Prostate gland (tissue), 2 donors: ENCODE measurements around the gene TUBB4A. TPM values are rescaled to one million over a fixed set of nuclear protein-coding genes. Genes with fewer than 3 reads are reported as not detected.
A peak's percentile ranks its signal among the peaks of the same experiment; 100 is the strongest.

Source experiments
- DNase-seq: peaks from one replicate; pipeline ENCODE4 v3.0.0-alpha.2; 2019; ENCODE audit warnings: low spot score
- H3K27ac ChIP-seq, 2 donors: fragments of 200-600 bp; sonication (generic); 2 replicates each; pipeline ENCODE4 v1.5.1; 2017 to 2019
- H3K27me3 ChIP-seq: fragments of 200-600 bp; sonication (generic); replicated peaks from 2 replicates; pipeline ENCODE4 v1.5.1; 2019; ENCODE audit not compliant: insufficient read depth
- H3K36me3 ChIP-seq, 2 donors: fragments of 200-600 bp; sonication (generic); 1 replicate in 1 of 2; 2 replicates in 1 of 2; pipeline versions ENCODE4 v1.5.1 to v1.8.1; 2017 to 2019
- H3K4me1 ChIP-seq: fragments of 200-600 bp; sonication (generic); replicated peaks from 2 replicates; pipeline ENCODE4 v1.5.1; 2019
- H3K4me3 ChIP-seq, 2 donors: fragments of 200-600 bp; sonication (generic); 2 replicates each; pipeline ENCODE4 v1.5.1; 2017 to 2019
- H3K9me3 ChIP-seq: fragments of 200-600 bp; sonication (generic); 2 replicates; pipeline ENCODE4 v1.5.1; 2017
- CTCF ChIP-seq, 4 experiments: fragments of 200-600 bp in 2 of 4; fragments of 450-650 bp in 2 of 4; sonication (generic) in 2 of 4; IDR thresholded peaks; 1 replicate in 3 of 4; 2 replicates in 1 of 4; pipeline ENCODE4 v1.5.1; 2016 to 2019; ENCODE audit warnings: antibody characterized with exemption in 4 of 4, mild to moderate bottlenecking in 2 of 4, moderate library complexity in 2 of 4
- POLR2A ChIP-seq: fragments of 450-650 bp; IDR thresholded peaks from one replicate; pipeline ENCODE4 v1.6.1; 2016; ENCODE audit warnings: antibody characterized with exemption, mild to moderate bottlenecking
- POLR2AphosphoS5 ChIP-seq: sonication (generic); formaldehyde crosslinking; IDR thresholded peaks from one replicate; pipeline ENCODE4 v1.6.1; 2017; ENCODE audit warnings: antibody characterized with exemption
- WGBS: methylation state at CpG from one replicate; pipeline ENCODE4 v1.1.5; 2018; 5-methylcytosine and 5-hydroxymethylcytosine counted together
- intact Hi-C: fragments of 100-400 bp; cut with DNase I; formaldehyde crosslinking; loops from one replicate; pipeline ENCODE4 v1.14.2; 2022
- total RNA-seq, 2 donors: library from RNA; depleted of rRNA; stranded (reverse); fragments of >200 nt; gene quantifications; one replicate each; pipeline ENCODE4 v1.1.0, GENCODE V29; 2016

TUBB4A gene
- total RNA-seq, 2 donors from 2014 or later, result 0.23 to 100 TPM

DNA sequence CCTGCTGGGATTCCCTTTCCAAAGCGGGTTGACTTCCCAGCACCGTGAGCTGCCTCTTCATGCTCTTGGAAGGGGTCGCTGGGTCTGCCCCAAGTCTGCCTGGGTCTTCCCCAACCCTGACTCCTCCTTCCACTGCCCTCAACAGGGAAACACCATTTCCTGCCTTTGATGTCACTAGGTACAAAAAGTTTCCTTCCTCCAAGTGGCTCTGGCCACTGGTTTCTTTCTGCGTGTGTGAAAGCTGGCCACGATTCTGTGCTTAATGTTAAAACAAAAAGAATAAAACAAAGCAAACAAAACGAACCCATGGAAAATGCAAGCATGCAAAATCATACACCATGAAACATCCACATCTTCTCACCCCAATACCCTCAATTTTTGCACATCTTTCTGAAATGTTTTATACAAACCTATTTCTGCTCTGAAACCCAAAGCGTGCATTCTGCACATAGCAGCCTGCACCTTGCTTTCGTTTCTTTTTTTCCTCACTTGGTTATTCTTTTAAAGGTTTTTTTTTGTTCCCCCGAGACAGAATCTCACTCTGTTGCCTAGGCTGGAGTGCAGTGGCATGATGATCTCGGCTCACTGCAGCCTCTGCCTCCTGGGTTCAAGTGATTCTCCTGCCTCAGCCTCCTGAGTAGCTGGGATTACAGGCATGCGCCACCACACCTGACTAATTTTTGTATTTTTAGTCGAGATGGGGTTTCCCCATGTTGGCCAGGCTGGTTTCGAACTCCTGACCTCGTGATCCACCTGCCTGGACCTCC lies 16.2 kb upstream of the TUBB4A start:
- intact Hi-C loops, result loop anchor here (5.0 kb wide), 1 partner anchor 114 kb away; no protein-coding TSS in a partner anchor
- H3K9me3 ChIP-seq, result no peaks in the 10 kb centered on the region
- TF ChIP-seq POLR2A (no peak), CTCF (IDR thresholded peaks at IDR 0.05) (no peak), POLR2AphosphoS5 (no peak)
- 50% methylated on average over 14 of the region's 14 CpGs for WGBS
- no peak for DNase-seq
- no peaks in the 10 kb centered on the region for H3K36me3 ChIP-seq
- H3K27me3 ChIP-seq, result no peaks in the 10 kb centered on the region
- no peak overlapping the region for H3K4me3 ChIP-seq
- H3K27ac ChIP-seq, result no peak overlapping the region
- no peaks in the 10 kb centered on the region for H3K4me1 ChIP-seq

- H3K4me1 ChIP-seq, result no peaks in the 10 kb centered on the region
- 2% methylated on average over 38 of the region's 38 CpGs for WGBS
- no peaks in the 10 kb centered on the region for H3K27me3 ChIP-seq
- H3K36me3 ChIP-seq, result no peaks in the 10 kb centered on the region
- H3K27ac ChIP-seq, result peak overlapping the region; percentile 79 to 82
- peak overlapping the region; percentile 42 to 56 for H3K4me3 ChIP-seq
- H3K9me3 ChIP-seq, result no peaks in the 10 kb centered on the region
- TF ChIP-seq CTCF (IDR thresholded peaks at IDR 0.05) (peak; percentile 87 to 95 (median 88)), POLR2AphosphoS5 (peak; percentile 54), POLR2A (no peak)
- intact Hi-C loops, result loop anchor here (2.0 to 5.0 kb wide), 2 partner anchors 116 to 346 kb away; no protein-coding TSS in a partner anchor
- DNase-seq, result peak; percentile 85
These were observed 14.7 kb upstream of the TUBB4A start for GRCh38 chr19:6516659-6517291.

GRCh38 chr19:6516018-6516658 lies 14.0 kb upstream of the TUBB4A start:
- TF ChIP-seq POLR2AphosphoS5, result peak; percentile 42
- no peak for TF ChIP-seq CTCF (IDR thresholded peaks at IDR 0.05)
- peak; percentile 47 for TF ChIP-seq POLR2A
- Histone ChIP-seq H3K4me1 (no peaks in the 10 kb centered on the region), H3K4me3 (peak overlapping the region; percentile 42 to 56), H3K27ac (peak overlapping the region; percentile 79 to 82), H3K9me3 (no peaks in the 10 kb centered on the region), H3K27me3 (no peaks in the 10 kb centered on the region), H3K36me3 (no peaks in the 10 kb centered on the region)
- WGBS, result 2% methylated on average over 25 of the region's 26 CpGs
- intact Hi-C loops, result loop anchor here (2.0 to 5.0 kb wide), 2 partner anchors 116 to 347 kb away; no protein-coding TSS in a partner anchor
- DNase-seq, result peak; percentile 90

- no peak for DNase-seq
- Histone ChIP-seq H3K27ac (no peak overlapping the region), H3K27me3 (no peaks in the 10 kb centered on the region), H3K4me3 (no peak overlapping the region), H3K4me1 (no peaks in the 10 kb centered on the region), H3K36me3 (no peaks in the 10 kb centered on the region), H3K9me3 (no peaks in the 10 kb centered on the region)
- intact Hi-C loops, result loop anchor here (5.0 kb wide), 1 partner anchor 117 kb away; no protein-coding TSS in a partner anchor
- WGBS, result 90% methylated on average over 15 of the region's 15 CpGs
- TF ChIP-seq POLR2A, result no peak
- no peak for TF ChIP-seq POLR2AphosphoS5
- no peak for TF ChIP-seq CTCF (IDR thresholded peaks at IDR 0.05)
These were observed 12.9 kb upstream of the TUBB4A start for GRCh38 chr19:6514926-6515544.
